ENCODE measurements around the gene OTUD1. TPM values are rescaled to one million over a fixed set of nuclear protein-coding genes. Genes with fewer than 3 reads are reported as not detected.

OTUD1 gene
- total RNA-seq, 1 experiment from 2014 or later = 3.8 TPM

DNA sequence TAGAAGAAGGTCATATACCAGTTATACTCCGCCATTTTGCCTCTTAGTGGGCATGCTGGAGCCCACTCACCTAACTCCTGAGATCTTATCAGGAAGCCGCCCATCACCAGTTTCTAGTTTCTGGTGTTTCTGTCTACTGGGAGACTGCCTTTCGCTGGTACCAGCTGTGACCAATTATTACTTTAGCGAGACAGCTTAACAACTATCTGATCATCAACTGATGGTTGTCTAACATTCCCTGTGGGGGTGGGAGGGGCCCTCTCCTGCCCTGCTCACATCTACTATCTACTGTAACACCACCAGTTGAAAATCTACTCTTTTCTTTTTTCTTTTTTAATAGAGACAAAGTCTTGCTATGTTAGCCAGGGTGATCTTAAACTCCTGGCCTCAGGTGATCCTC, 48.1 kb upstream of the OTUD1 start:
- Histone ChIP-seq H3K9ac (ENCODE audit: extremely low read depth, insufficient read length, low read length) (no peak overlapping the region), H3K4me2 (ENCODE audit: insufficient read depth, insufficient read length, low read length) (no peak overlapping the region), H4K20me1 (ENCODE audit: control insufficient read depth, insufficient read depth, insufficient read length) (no peaks in the 10 kb centered on the region), H3K23me2 (ENCODE audit: insufficient read length, low read depth, low read length, poor library complexity, severe bottlenecking) (no peaks in the 10 kb centered on the region), H3K27me3 (ENCODE audit: insufficient read depth, low read length) (no peaks in the 10 kb centered on the region), H3K18ac (ENCODE audit: insufficient read length, low read depth, low read length) (no peak overlapping the region), H2BK5ac (ENCODE audit: insufficient read length, low read length) (no peak overlapping the region), H3K56ac (ENCODE audit: insufficient read length, low read depth, low read length) (no peak overlapping the region), H3K27ac (ENCODE audit: insufficient read length, low read depth, low read length) (no peak overlapping the region), H3K79me1 (ENCODE audit: insufficient read depth, low read depth, low read length, poor library complexity, severe bottlenecking) (no peaks in the 10 kb centered on the region), H2BK12ac (ENCODE audit: insufficient read length, low read depth, low read length) (no peak overlapping the region), H2AK5ac (ENCODE audit: insufficient read length, low read length) (no peak overlapping the region), H3K9me3 (ENCODE audit: control insufficient read depth, low read depth, low read length) (no peaks in the 10 kb centered on the region), H2BK120ac (ENCODE audit: low read depth, low read length, poor library complexity, severe bottlenecking) (no peak overlapping the region), H4K8ac (replicated peaks; ENCODE audit: insufficient read length, low read depth, low read length) (no peak overlapping the region), H2AFZ (ENCODE audit: low read length) (no peak overlapping the region), H4K5ac (ENCODE audit: insufficient read length, low read depth, low read length) (no peak overlapping the region), H2BK20ac (ENCODE audit: low read depth, low read length, poor library complexity, severe bottlenecking) (no peak overlapping the region), H3T11ph (ENCODE audit: low read length) (no peak overlapping the region), H3K4ac (ENCODE audit: low read depth, low read length) (no peak overlapping the region), H3K23ac (ENCODE audit: insufficient read length, low read depth, low read length) (no peak overlapping the region), H2BK15ac (ENCODE audit: low read depth, low read length) (no peak overlapping the region), H3K4me1 (ENCODE audit: insufficient read depth, low read length) (no peaks in the 10 kb centered on the region), H3K79me2 (ENCODE audit: insufficient read depth, low read length) (no peaks in the 10 kb centered on the region), H3K14ac (ENCODE audit: insufficient read depth, low read length) (no peak overlapping the region), H4K91ac (ENCODE audit: insufficient read length, low read depth, low read length) (no peak overlapping the region)
- Mint-ChIP-seq H3K27ac (no peak overlapping the region), H3K9me3 (no peaks in the 10 kb centered on the region), H3K27me3 (ENCODE audit: low read depth) (no peaks in the 10 kb centered on the region), H3K4me3 (no peak overlapping the region), H3K36me3 (ENCODE audit: insufficient read depth in 1 of 3, low read depth in 3 of 3) (no peaks in the 10 kb centered on the region), H3K4me1 (peaks cover 2 to 3% of the 10 kb centered on the region in 2 experiments; a peak in 1 of 4 replicates)
- WGBS (ENCODE audit: extremely low coverage, insufficient read length, low lambda C conversion rate) = no CpG with 5 or more reads among the region's 4 CpGs
- TF ChIP-seq CTCF (conservative IDR thresholded peaks at IDR 0.05) = no peak
- no peak for DNase-seq
